ENCODE measurements around the gene INPP4B.
A peak's percentile ranks its signal among the peaks of the same experiment; 100 is the strongest.

The INPP4B gene

GRCh38 chr4:142265536-142265935, 580.6 kb downstream of the INPP4B start:
- FAIRE-seq = no peak
- peak; percentile 27 for DNase-seq (ENCODE audit: low spot score)

- FAIRE-seq (no peak), DNase-seq (ENCODE audit: low spot score) (no peak)
Measured at GRCh38 chr4:142264961-142265360, 581.1 kb downstream of the INPP4B start.

- no peak for DNase-seq (ENCODE audit: low spot score)
- FAIRE-seq = no peak
Measured at GRCh38 chr4:142262956-142263355, 583.1 kb downstream of the INPP4B start.

GRCh38 chr4:142248946-142249345, 597.2 kb downstream of the INPP4B start:
- DNase-seq (ENCODE audit: low spot score) (no peak), FAIRE-seq (no peak)

GRCh38 chr4:142243255-142243654, 602.8 kb downstream of the INPP4B start:
- FAIRE-seq (no peak), DNase-seq (ENCODE audit: low spot score) (no peak)

GRCh38 chr4:142242156-142242555, 603.9 kb downstream of the INPP4B start:
- FAIRE-seq (no peak), DNase-seq (ENCODE audit: low spot score) (no peak)

GRCh38 chr4:142238589-142238988, 607.5 kb downstream of the INPP4B start:
- FAIRE-seq (no peak), DNase-seq (ENCODE audit: low spot score) (no peak)

GRCh38 chr4:142236268-142236667, 609.8 kb downstream of the INPP4B start:
- no peak for DNase-seq (ENCODE audit: low spot score)
- no peak for FAIRE-seq

- DNase-seq (ENCODE audit: low spot score) (no peak), FAIRE-seq (no peak)
Measured at GRCh38 chr4:142231787-142232186, 614.3 kb downstream of the INPP4B start.

- FAIRE-seq = no peak
- no peak for DNase-seq (ENCODE audit: low spot score)
Measured at GRCh38 chr4:142230991-142231390, 615.1 kb downstream of the INPP4B start.

GRCh38 chr4:142226014-142226413, 620.1 kb downstream of the INPP4B start:
- FAIRE-seq (no peak), DNase-seq (ENCODE audit: low spot score) (no peak)

- no peak for FAIRE-seq
Measured at GRCh38 chr4:142222127-142222526, 624.0 kb downstream of the INPP4B start.

GRCh38 chr4:142218726-142219125, 627.4 kb downstream of the INPP4B start:
- FAIRE-seq (no peak), DNase-seq (ENCODE audit: low spot score) (no peak)

More at GRCh38 chr4:142222127-142222526, 624.0 kb downstream of the INPP4B start:
- DNase-seq (ENCODE audit: low spot score) = no peak

GRCh38 chr4:142211444-142211843, 634.7 kb downstream of the INPP4B start:
- no peak for DNase-seq (ENCODE audit: low spot score)
- FAIRE-seq = no peak

- FAIRE-seq (no peak), DNase-seq (ENCODE audit: low spot score) (no peak)
Measured at GRCh38 chr4:142203505-142203904, 642.6 kb downstream of the INPP4B start.

- DNase-seq (ENCODE audit: low spot score) = no peak
- FAIRE-seq = no peak
Measured at GRCh38 chr4:142202404-142203332, 643.4 kb downstream of the INPP4B start.

GRCh38 chr4:142201041-142201440, 645.1 kb downstream of the INPP4B start:
- FAIRE-seq = no peak
- no peak for DNase-seq (ENCODE audit: low spot score)

GRCh38 chr4:142194905-142195304, 651.2 kb downstream of the INPP4B start:
- FAIRE-seq = no peak
- DNase-seq (ENCODE audit: low spot score) = no peak

- FAIRE-seq = no peak
- no peak for DNase-seq (ENCODE audit: low spot score)
Measured at GRCh38 chr4:142191901-142192300, 654.2 kb downstream of the INPP4B start.

GRCh38 chr4:142181021-142181420, 665.1 kb downstream of the INPP4B start:
- FAIRE-seq = no peak
- DNase-seq (ENCODE audit: low spot score) = no peak

GRCh38 chr4:142169216-142169615, 676.9 kb downstream of the INPP4B start:
- DNase-seq (ENCODE audit: low spot score) (no peak), FAIRE-seq (no peak)

GRCh38 chr4:142168181-142168580, 677.9 kb downstream of the INPP4B start:
- no peak for DNase-seq (ENCODE audit: low spot score)
- FAIRE-seq = no peak

Measured in urothelium cell line (cell line).